ENCODE measurements around the gene COL12A1. TPM values are rescaled to one million over a fixed set of nuclear protein-coding genes. Genes with fewer than 3 reads are reported as not detected.

COL12A1 gene
- total RNA-seq, result not detected

- H3K27ac Mint-ChIP-seq, result no peak within 1 kb of the TSS
- no peaks in the 10 kb centered on the region for H3K9me3 Mint-ChIP-seq
- POLR2A ChIA-PET, result no interaction called here
- CTCF ChIA-PET, result interaction anchor here (3.3 to 6.1 kb wide), 2 partner anchors 1114 to 1468 kb away, joined by 12 to 53 read pairs; no protein-coding TSS in a partner anchor
- H3K4me3 Mint-ChIP-seq, result peak within 1 kb of the TSS; percentile 55
- H3K4me1 Mint-ChIP-seq, result peaks cover 53% of the 10 kb centered on the region
- peaks cover 4% of the 10 kb centered on the region for H3K36me3 Mint-ChIP-seq (ENCODE audit: low read depth)
- no peak for DNase-seq
- peaks cover 86% of the 10 kb centered on the region for H3K27me3 Mint-ChIP-seq
Measured at GRCh38 chr6:75205776-75206575, at the start of gene COL12A1. Gene COL12A1, minus strand, starts transcription at chr6:75206053. Its CDS starts 3,261 bp downstream, at chr6:75202792.

- ChIA-PET POLR2A (interaction anchor here (0.7 kb wide), 1 partner anchor 357 kb away, joined by 3 read pairs; no protein-coding TSS in a partner anchor), CTCF (no interaction called here)
- Mint-ChIP-seq H3K27me3 (peaks cover 13% of the 10 kb centered on the region), H3K27ac (no peak overlapping the region), H3K4me1 (peaks cover 2% of the 10 kb centered on the region), H3K9me3 (no peaks in the 10 kb centered on the region), H3K36me3 (ENCODE audit: low read depth) (peaks cover 12% of the 10 kb centered on the region), H3K4me3 (no peak overlapping the region)
- no peak for DNase-seq
Measured at GRCh38 chr6:75250552-75250951, 44.7 kb upstream of the COL12A1 start.

DNA sequence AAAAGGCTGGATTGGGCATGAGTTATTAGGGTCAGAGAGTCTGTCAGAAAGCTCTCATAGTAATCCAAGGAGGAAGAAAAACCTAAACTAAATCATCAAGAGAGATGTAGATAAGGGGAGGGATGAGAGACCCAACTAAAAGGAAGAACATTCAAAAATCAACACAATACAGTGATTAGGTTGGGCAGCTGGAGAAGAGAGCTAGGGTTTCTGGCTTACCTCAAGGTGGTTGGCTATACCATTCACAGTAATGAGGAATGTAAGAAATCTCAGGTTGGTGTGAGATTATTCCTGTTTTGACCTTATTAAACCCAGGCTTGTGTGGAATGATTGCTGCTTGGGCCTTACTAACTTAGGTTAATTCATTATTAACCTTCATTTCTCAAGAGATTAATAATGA lies 44.0 kb upstream of the COL12A1 start:
- Mint-ChIP-seq H3K4me3 (no peak overlapping the region), H3K36me3 (ENCODE audit: low read depth) (peaks cover 11% of the 10 kb centered on the region), H3K9me3 (no peaks in the 10 kb centered on the region), H3K27ac (no peak overlapping the region), H3K27me3 (peaks cover 15% of the 10 kb centered on the region), H3K4me1 (peaks cover 4% of the 10 kb centered on the region)
- CTCF ChIA-PET, result no interaction called here
- POLR2A ChIA-PET, result no interaction called here
- DNase-seq, result no peak

DNA sequence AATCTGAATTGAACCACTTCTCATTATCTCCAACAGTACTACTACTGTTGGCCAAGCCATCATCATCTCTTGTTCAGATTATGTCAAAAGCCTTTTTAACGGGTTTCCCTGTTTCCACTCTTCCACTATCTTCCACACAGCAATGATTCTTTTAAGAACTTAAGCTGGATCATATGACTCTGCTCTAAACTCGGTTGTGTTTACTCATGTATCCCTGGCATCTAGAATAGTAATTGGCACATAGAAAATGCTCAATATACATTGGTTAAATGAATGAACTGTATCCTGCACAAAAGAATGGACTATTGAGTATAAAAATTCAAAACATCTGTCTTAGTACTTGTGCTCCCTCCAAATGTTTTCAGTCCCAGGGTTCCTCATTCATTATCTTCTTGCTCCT lies 40.5 kb upstream of the COL12A1 start:
- H3K9me3 Mint-ChIP-seq, result no peaks in the 10 kb centered on the region

GRCh38 chr6:75244063-75244584 lies 38.3 kb upstream of the COL12A1 start:
- Mint-ChIP-seq H3K9me3 (no peaks in the 10 kb centered on the region), H3K27ac (peak overlapping the region; percentile 94), H3K4me1 (peaks cover 34% of the 10 kb centered on the region), H3K4me3 (peak overlapping the region; percentile 91), H3K36me3 (ENCODE audit: low read depth) (peaks cover 24% of the 10 kb centered on the region), H3K27me3 (peaks cover 15% of the 10 kb centered on the region)
- DNase-seq, result no peak
- ChIA-PET POLR2A (interaction anchor here (0.8 to 3.6 kb wide), 20 partner anchors 9 to 1590 kb away, joined by 3 to 72 read pairs (median 4); partner anchors contain the start of genes SENP6, SLC17A5 and TMEM30A), CTCF (interaction anchor here (1.1 to 1.8 kb wide), 5 partner anchors 11 to 40 kb away, joined by 4 to 10 read pairs (median 5); partner anchors contain the start of gene TMEM30A)

More for the DNA sequence above, 40.5 kb upstream of the COL12A1 start:
- Mint-ChIP-seq H3K36me3 (ENCODE audit: low read depth) (peaks cover 7% of the 10 kb centered on the region), H3K27ac (no peak overlapping the region), H3K4me1 (peaks cover 23% of the 10 kb centered on the region), H3K4me3 (no peak overlapping the region), H3K27me3 (peaks cover 15% of the 10 kb centered on the region)
- DNase-seq, result no peak
- POLR2A ChIA-PET, result no interaction called here
- CTCF ChIA-PET, result no interaction called here

DNA sequence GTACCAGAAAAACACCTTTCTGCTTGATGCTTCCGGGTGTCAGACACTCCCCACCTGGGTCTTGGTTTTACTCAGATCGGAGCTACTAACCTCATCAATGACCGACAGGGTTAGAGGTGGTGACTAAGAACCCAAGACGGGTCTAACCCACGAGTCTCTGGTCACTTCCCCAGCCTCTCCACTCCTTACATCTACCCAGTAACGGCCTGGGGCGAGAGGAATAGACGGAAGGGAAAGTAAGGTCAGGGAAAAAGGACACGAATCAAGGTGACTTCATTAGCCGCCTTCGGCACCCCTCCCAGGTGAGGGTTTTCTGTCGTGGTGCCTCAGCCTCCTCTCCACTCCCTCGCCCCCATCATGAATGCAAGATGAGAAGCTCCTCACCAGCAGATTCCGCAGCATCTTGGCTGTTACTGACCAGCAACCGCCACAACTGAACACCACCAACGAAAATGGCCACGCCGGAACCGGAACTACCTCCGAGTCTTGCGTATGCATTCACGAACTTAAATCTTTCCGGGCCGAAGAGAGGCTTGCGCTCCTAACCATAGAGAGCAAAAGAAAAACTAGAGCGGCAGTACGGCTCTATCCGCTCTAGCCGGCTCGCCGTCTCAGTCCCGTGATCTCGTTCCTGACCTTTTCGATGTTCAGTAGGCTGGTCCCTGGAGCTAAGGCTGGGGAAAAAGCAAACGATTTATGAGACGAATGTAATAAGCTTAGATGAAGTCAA lies 37.6 kb upstream of the COL12A1 start, which contains the start of gene COX7A2:
Gene COX7A2, minus strand, starts transcription at position 469 of the 730 bp plus-strand sequence. Its CDS starts 67 bp downstream, at position 402.
- H3K36me3 Mint-ChIP-seq (ENCODE audit: low read depth), result peaks cover 29% of the 10 kb centered on the region
- peaks cover 35% of the 10 kb centered on the region for H3K4me1 Mint-ChIP-seq
- DNase-seq, result peak; percentile 90
- peak within 1 kb of the TSS; percentile 91 for H3K4me3 Mint-ChIP-seq
- peaks cover 15% of the 10 kb centered on the region for H3K27me3 Mint-ChIP-seq
- POLR2A ChIA-PET, result interaction anchor here (0.5 to 3.6 kb wide), 26 partner anchors 9 to 1589 kb away, joined by 3 to 72 read pairs (median 4); partner anchors contain the start of genes SENP6, SLC17A5 and TMEM30A
- peak within 1 kb of the TSS; percentile 94 for H3K27ac Mint-ChIP-seq
- no peaks in the 10 kb centered on the region for H3K9me3 Mint-ChIP-seq
- CTCF ChIA-PET, result interaction anchor here (1.0 to 1.8 kb wide), 6 partner anchors 10 to 41 kb away, joined by 3 to 10 read pairs (median 5); partner anchors contain the start of gene TMEM30A

GRCh38 chr6:75236630-75237029 lies 30.8 kb upstream of the COL12A1 start:
- H3K4me3 Mint-ChIP-seq, result no peak overlapping the region
- ChIA-PET CTCF (interaction anchor here (0.6 kb wide), 1 partner anchor 25 kb away, joined by 3 read pairs; no protein-coding TSS in a partner anchor), POLR2A (no interaction called here)
- H3K27ac Mint-ChIP-seq, result no peak overlapping the region
- H3K9me3 Mint-ChIP-seq, result no peaks in the 10 kb centered on the region
- H3K27me3 Mint-ChIP-seq, result no peaks in the 10 kb centered on the region
- peaks cover 15% of the 10 kb centered on the region for H3K4me1 Mint-ChIP-seq
- no peak for DNase-seq
- H3K36me3 Mint-ChIP-seq (ENCODE audit: low read depth), result peaks cover 39% of the 10 kb centered on the region

- CTCF ChIA-PET, result no interaction called here
- no peaks in the 10 kb centered on the region for H3K27me3 Mint-ChIP-seq
- H3K27ac Mint-ChIP-seq, result no peak overlapping the region
- H3K4me1 Mint-ChIP-seq, result peaks cover 6% of the 10 kb centered on the region
- POLR2A ChIA-PET, result interaction anchor here (1.5 kb wide), 1 partner anchor 8 kb away, joined by 14 read pairs; the partner anchor contains the start of gene COX7A2
- no peak overlapping the region for H3K4me3 Mint-ChIP-seq
- no peaks in the 10 kb centered on the region for H3K9me3 Mint-ChIP-seq
- peaks cover 31% of the 10 kb centered on the region for H3K36me3 Mint-ChIP-seq (ENCODE audit: low read depth)
- DNase-seq, result no peak
Measured at GRCh38 chr6:75235271-75235670, 29.4 kb upstream of the COL12A1 start.

DNA sequence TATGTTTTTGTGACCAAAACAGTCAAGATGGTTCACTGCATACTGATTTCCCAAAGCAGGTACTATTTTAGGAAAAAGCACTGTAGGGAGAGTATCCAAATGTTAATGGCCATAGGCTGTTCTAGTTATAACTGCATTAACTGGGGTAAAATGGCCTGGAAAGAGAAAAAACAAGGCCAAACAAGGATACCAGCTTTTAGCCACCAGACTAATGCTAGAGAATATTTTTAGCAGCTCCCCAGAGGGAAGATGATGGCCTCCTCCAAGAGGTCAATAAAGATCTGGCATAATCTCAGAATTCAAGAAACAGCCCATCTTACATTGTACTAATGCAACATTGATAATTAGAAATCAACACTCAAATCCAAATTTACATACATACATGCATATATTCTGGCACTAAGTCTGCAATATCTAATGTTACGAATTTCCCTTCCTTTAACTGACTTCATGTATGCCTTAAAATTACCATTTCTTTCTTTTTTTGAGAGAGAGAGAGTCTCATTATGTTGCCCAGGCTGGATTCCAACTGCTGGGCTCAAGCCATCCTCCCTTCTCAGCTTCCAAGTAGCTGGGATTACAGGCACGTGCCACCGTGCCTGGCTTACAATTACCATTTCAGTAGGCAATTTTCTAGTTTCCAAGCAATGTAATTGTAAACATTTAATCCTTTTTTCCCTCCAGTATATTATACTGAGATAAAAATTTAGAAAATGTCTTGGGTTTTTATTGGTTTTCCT lies 28.4 kb upstream of the COL12A1 start:
- ChIA-PET POLR2A (interaction anchor here (1.1 to 1.5 kb wide), 2 partner anchors 9 to 49 kb away, joined by 3 to 14 read pairs; partner anchors contain the start of gene COX7A2), CTCF (interaction anchor here (2.0 kb wide), 1 partner anchor 23 kb away, joined by 4 read pairs; no protein-coding TSS in a partner anchor)
- DNase-seq, result no peak

GRCh38 chr6:75233092-75233615 lies 27.3 kb upstream of the COL12A1 start:
- Mint-ChIP-seq H3K27me3 (no peaks in the 10 kb centered on the region), H3K36me3 (ENCODE audit: low read depth) (peaks cover 14% of the 10 kb centered on the region), H3K27ac (no peak overlapping the region), H3K4me3 (no peak overlapping the region), H3K9me3 (no peaks in the 10 kb centered on the region), H3K4me1 (peaks cover 1% of the 10 kb centered on the region)
- DNase-seq, result no peak
- ChIA-PET CTCF (interaction anchor here (0.8 to 2.0 kb wide), 2 partner anchors 11 to 22 kb away, joined by 4 to 5 read pairs; partner anchors contain the start of gene COX7A2), POLR2A (interaction anchor here (2.2 kb wide), 1 partner anchor 11 kb away, joined by 6 read pairs; the partner anchor contains the start of gene COX7A2)

More for the DNA sequence above, 28.4 kb upstream of the COL12A1 start:
- Mint-ChIP-seq H3K4me3 (no peak overlapping the region), H3K36me3 (ENCODE audit: low read depth) (peaks cover 22% of the 10 kb centered on the region), H3K27me3 (no peaks in the 10 kb centered on the region), H3K9me3 (no peaks in the 10 kb centered on the region), H3K27ac (no peak overlapping the region), H3K4me1 (peaks cover 4% of the 10 kb centered on the region)

DNA sequence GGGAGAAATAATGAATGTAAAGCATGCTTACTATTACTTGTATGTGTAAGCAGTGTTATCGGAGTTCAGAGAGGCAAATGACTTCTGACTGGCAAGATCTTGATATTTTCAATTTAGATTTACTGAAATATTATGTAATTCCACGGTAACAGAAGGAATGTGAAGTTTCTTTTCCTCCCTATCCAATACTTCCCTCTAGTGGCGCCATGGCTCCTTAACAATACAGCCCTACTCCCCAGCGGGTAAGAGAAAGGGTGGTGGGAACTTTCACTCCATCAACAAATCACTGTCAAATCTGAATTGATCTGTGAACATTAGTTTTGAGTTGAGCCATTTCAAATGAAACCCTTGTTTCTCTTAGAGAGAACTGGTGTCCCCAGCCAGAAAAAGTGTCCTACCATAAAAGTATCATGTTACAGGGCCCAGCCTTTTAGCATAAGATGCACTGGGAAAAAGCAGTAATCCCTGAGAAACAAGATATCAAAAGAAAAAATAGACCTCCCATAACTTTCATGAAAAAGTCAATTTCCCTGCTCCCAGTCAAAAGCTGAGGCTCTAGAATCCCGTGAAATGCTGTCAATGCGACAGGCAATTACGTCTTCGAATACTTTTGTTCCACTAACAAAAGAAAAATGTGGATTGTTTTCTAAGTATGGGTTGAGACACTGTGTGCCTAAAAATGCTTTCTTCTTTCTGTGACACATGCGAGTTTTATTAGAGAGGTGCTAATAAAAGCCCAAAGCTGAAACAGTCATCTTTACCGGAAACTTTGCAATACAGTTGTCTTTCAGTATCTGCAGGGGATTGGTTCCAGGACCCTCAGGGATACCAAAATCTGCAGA lies 24.9 kb upstream of the COL12A1 start:
- H3K4me3 Mint-ChIP-seq, result no peak overlapping the region
- no peaks in the 10 kb centered on the region for H3K9me3 Mint-ChIP-seq
- no peaks in the 10 kb centered on the region for H3K36me3 Mint-ChIP-seq (ENCODE audit: low read depth)
- H3K4me1 Mint-ChIP-seq, result no peaks in the 10 kb centered on the region
- no peak overlapping the region for H3K27ac Mint-ChIP-seq
- H3K27me3 Mint-ChIP-seq, result no peaks in the 10 kb centered on the region
- ChIA-PET CTCF (no interaction called here), POLR2A (interaction anchor here (2.2 kb wide), 1 partner anchor 13 kb away, joined by 6 read pairs; the partner anchor contains the start of gene COX7A2)
- DNase-seq, result no peak
